Breast epithelium (tissue), 3 donors: ENCODE results near the gene DUSP22.

Experiments used
- CTCF ChIP-seq, 3 donors: fragments of 450-650 bp; IDR thresholded peaks; one replicate each; pipeline ENCODE4 v1.5.1; 2016 to 2017; ENCODE audit warnings: antibody characterized with exemption in 3 of 3, mild to moderate bottlenecking in 3 of 3, moderate library complexity in 3 of 3
- POLR2A ChIP-seq: fragments of 450-650 bp; IDR thresholded peaks from one replicate; pipeline ENCODE4 v1.6.1; 2016; ENCODE audit warnings: antibody characterized with exemption, mild to moderate bottlenecking, moderate library complexity
- POLR2AphosphoS5 ChIP-seq, 3 donors: sonication (generic); formaldehyde crosslinking; IDR thresholded peaks; one replicate each; pipeline ENCODE4 v1.6.1; 2017; ENCODE audit warnings: antibody characterized with exemption in 3 of 3

- TF ChIP-seq POLR2AphosphoS5 (IDR thresholded peaks at IDR 0.05) (no peak), CTCF (IDR thresholded peaks at IDR 0.05) (no peak), POLR2A (no peak)
These were observed 96.9 kb downstream of the DUSP22 start for GRCh38 chr6:389143-389542.
